Right ventricle myocardium superior (tissue), 1 donor: Measurements from ENCODE around the gene NAPEPLD. TPM values are rescaled to one million over a fixed set of nuclear protein-coding genes. Genes with fewer than 3 reads are reported as not detected.
"Not testable (repeated sequence)": the region's sequence is repeated elsewhere in the genome, so short reads cannot be mapped to it uniquely, and the experiment has no call there.

Source experiments
- ATAC-seq: fragments of 200-7000 bp; cut with Tn5 transposase; one replicate; pipeline ENCODE4 v1.9.1; 2020; ENCODE audit warnings: mild to moderate bottlenecking; ENCODE audit not compliant: poor library complexity
- DNase-seq: peaks from one replicate; pipeline ENCODE4 v3.0.0-alpha.2; 2020
- intact Hi-C: fragments of 100-400 bp; cut with DNase I; formaldehyde crosslinking; loops from one replicate; pipeline ENCODE4 v1.11.2; 2022
- total RNA-seq: library from RNA; stranded (reverse); fragmentation: NEBNext Ultra II Directional; extraction: Animal tissue kit (Norgen Biotek cat#: 25700); gene quantifications from one replicate; pipeline ENCODE4 v1.2.1, GENCODE V29; 2021
- donor health status: DM: no; HTN: yes; CAD: no; lungs with severe emphysema.

NAPEPLD gene
- total RNA-seq, 1 donor from 2014 or later = 10.8 TPM

- ATAC-seq (peak; percentile 4), DNase-seq (no peak)
- intact Hi-C loops = no loop called here
Observed at GRCh38 chr7:103149808-103150180, 895 bp upstream of the NAPEPLD start.

GRCh38 chr7:103148131-103148993 is 537 bp downstream of the NAPEPLD start:
- ATAC-seq (no peak), DNase-seq (no peak)
- intact Hi-C loops = no loop called here

- DNase-seq, ATAC-seq, intact Hi-C loops: not testable (repeated sequence)
Observed at GRCh38 chr7:103144754-103145153, 4.1 kb downstream of the NAPEPLD start.

GRCh38 chr7:103143868-103144267 is 5.0 kb downstream of the NAPEPLD start:
- DNase-seq (no peak), ATAC-seq (no peak)
- intact Hi-C loops = no loop called here

GRCh38 chr7:103142494-103142893 is 6.4 kb downstream of the NAPEPLD start:
- DNase-seq (no peak), ATAC-seq (no peak)
- intact Hi-C loops = no loop called here

- ATAC-seq = no peak
- no peak for DNase-seq
- intact Hi-C loops = no loop called here
Observed at GRCh38 chr7:103141753-103142404, 7.0 kb downstream of the NAPEPLD start.

- intact Hi-C loops = no loop called here
- ATAC-seq (no peak), DNase-seq (no peak)
Observed at GRCh38 chr7:103140685-103141084, 8.2 kb downstream of the NAPEPLD start.

GRCh38 chr7:103140061-103140460 is 8.8 kb downstream of the NAPEPLD start:
- intact Hi-C loops = no loop called here
- ATAC-seq = no peak

GRCh38 chr7:103134836-103135554 is 13.9 kb downstream of the NAPEPLD start:
- intact Hi-C loops = no loop called here

More at GRCh38 chr7:103140061-103140460, 8.8 kb downstream of the NAPEPLD start:
- DNase-seq = no peak

GRCh38 chr7:103132995-103133688 is 15.8 kb downstream of the NAPEPLD start:
- intact Hi-C loops = no loop called here

More at GRCh38 chr7:103134836-103135554, 13.9 kb downstream of the NAPEPLD start:
- no peak for ATAC-seq
- DNase-seq = no peak

GRCh38 chr7:103130901-103131624 is 17.8 kb downstream of the NAPEPLD start:
- ATAC-seq = no peak
- no peak for DNase-seq
- intact Hi-C loops = no loop called here

More at GRCh38 chr7:103132995-103133688, 15.8 kb downstream of the NAPEPLD start:
- ATAC-seq = no peak
- no peak for DNase-seq

GRCh38 chr7:103129702-103130549 is 19.0 kb downstream of the NAPEPLD start:
- intact Hi-C loops = no loop called here
- DNase-seq (no peak), ATAC-seq (no peak)

GRCh38 chr7:103127006-103127405 is 21.9 kb downstream of the NAPEPLD start:
- ATAC-seq (no peak), DNase-seq (no peak)
- intact Hi-C loops = no loop called here

GRCh38 chr7:103124429-103124979 is 24.4 kb downstream of the NAPEPLD start:
- intact Hi-C loops = no loop called here
- ATAC-seq = no peak

GRCh38 chr7:103123529-103123928 is 25.4 kb downstream of the NAPEPLD start:
- ATAC-seq (no peak), DNase-seq (no peak)
- intact Hi-C loops = no loop called here

More at GRCh38 chr7:103124429-103124979, 24.4 kb downstream of the NAPEPLD start:
- no peak for DNase-seq

- no peak for DNase-seq
- intact Hi-C loops = no loop called here
- no peak for ATAC-seq
Observed at GRCh38 chr7:103121641-103122040, 27.3 kb downstream of the NAPEPLD start.

- no peak for ATAC-seq
- no peak for DNase-seq
- intact Hi-C loops = no loop called here
Observed at GRCh38 chr7:103120362-103120761, 28.5 kb downstream of the NAPEPLD start.
